WTC11 (cell line): Measurements from ENCODE around the gene SLC25A12.

Experiments used
- CTCF ChIP-seq: fragments of 200-600 bp; IDR thresholded peaks from 2 replicates; pipeline ENCODE4 v1.8.0; 2022; ENCODE audit warnings: antibody characterized with exemption
- FOXP1 ChIP-seq: sonication (generic); formaldehyde crosslinking; IDR thresholded peaks from 2 replicates; pipeline ENCODE4 v1.8.0; 2022; ENCODE audit warnings: missing genetic modification reagents, mild to moderate bottlenecking, moderate library complexity, borderline replicate concordance
- MAX ChIP-seq: sonication (generic); formaldehyde crosslinking; IDR thresholded peaks from 2 replicates; pipeline ENCODE4 v1.8.0; 2022; ENCODE audit warnings: mild to moderate bottlenecking, missing genetic modification reagents
- NFYB ChIP-seq: sonication (generic); formaldehyde crosslinking; conservative IDR thresholded peaks from 2 replicates; pipeline ENCODE4 v1.8.0; 2022; ENCODE audit warnings: low read depth, missing genetic modification reagents
- NR3C1 ChIP-seq: sonication (generic); formaldehyde crosslinking; conservative IDR thresholded peaks from 2 replicates; pipeline ENCODE4 v1.8.1; 2023; ENCODE audit warnings: low read depth, mild to moderate bottlenecking, missing genetic modification reagents
- SP1 ChIP-seq: sonication (generic); formaldehyde crosslinking; conservative IDR thresholded peaks from 2 replicates; pipeline ENCODE4 v1.8.1; 2022; ENCODE audit warnings: missing genetic modification reagents
- TCF7 ChIP-seq: sonication (generic); formaldehyde crosslinking; IDR thresholded peaks from 2 replicates; pipeline ENCODE4 v1.8.0; 2022; ENCODE audit warnings: mild to moderate bottlenecking, low read depth, missing genetic modification reagents, moderate library complexity
- USF1 ChIP-seq: sonication (generic); formaldehyde crosslinking; IDR thresholded peaks from 2 replicates; pipeline ENCODE4 v1.8.0; 2022; ENCODE audit warnings: mild to moderate bottlenecking, missing genetic modification reagents
- ZBTB43 ChIP-seq: sonication (generic); formaldehyde crosslinking; IDR thresholded peaks from 2 replicates; pipeline ENCODE4 v1.8.1; 2023; ENCODE audit warnings: mild to moderate bottlenecking, missing genetic modification reagents
- ZNF263 ChIP-seq: sonication (generic); formaldehyde crosslinking; IDR thresholded peaks from 2 replicates; pipeline ENCODE4 v1.8.1; 2022; ENCODE audit warnings: low read depth, mild to moderate bottlenecking, moderate library complexity, missing genetic modification reagents
- ZSCAN18 ChIP-seq: fragments of 250-450 bp; sonication (Bioruptor Pico); IDR thresholded peaks from 2 replicates; pipeline ENCODE4 v2.1.2; 2022; ENCODE audit warnings: mild to moderate bottlenecking, moderate library complexity

GRCh38 chr2:171874963-171875362 is 19.1 kb downstream of the SLC25A12 start:
- TF ChIP-seq SP1: no peak
- TF ChIP-seq TCF7 (CRISPR knock-in tag): no peak
- no peak for TF ChIP-seq FOXP1
- TF ChIP-seq CTCF: no peak
- no peak for TF ChIP-seq ZSCAN18 (CRISPR knock-in tag)
- no peak for TF ChIP-seq NR3C1 (CRISPR knock-in tag)
- TF ChIP-seq ZNF263 (CRISPR knock-in tag): no peak
- TF ChIP-seq NFYB (CRISPR knock-in tag): no peak
- no peak for TF ChIP-seq MAX (CRISPR knock-in tag)
- no peak for TF ChIP-seq USF1
- TF ChIP-seq ZBTB43 (CRISPR knock-in tag): no peak
